NAMALWA (cell line): ENCODE data around the gene TGIF1.
"Not testable (repeated sequence)": the region's sequence is repeated elsewhere in the genome, so short reads cannot be mapped to it uniquely, and the experiment has no call there.

ENCODE experiments used
- DNase-seq: peaks from one replicate; pipeline ENCODE4 v3.0.0-alpha.2; 2015; ENCODE audit warnings: low spot score

The TGIF1 gene

DNA sequence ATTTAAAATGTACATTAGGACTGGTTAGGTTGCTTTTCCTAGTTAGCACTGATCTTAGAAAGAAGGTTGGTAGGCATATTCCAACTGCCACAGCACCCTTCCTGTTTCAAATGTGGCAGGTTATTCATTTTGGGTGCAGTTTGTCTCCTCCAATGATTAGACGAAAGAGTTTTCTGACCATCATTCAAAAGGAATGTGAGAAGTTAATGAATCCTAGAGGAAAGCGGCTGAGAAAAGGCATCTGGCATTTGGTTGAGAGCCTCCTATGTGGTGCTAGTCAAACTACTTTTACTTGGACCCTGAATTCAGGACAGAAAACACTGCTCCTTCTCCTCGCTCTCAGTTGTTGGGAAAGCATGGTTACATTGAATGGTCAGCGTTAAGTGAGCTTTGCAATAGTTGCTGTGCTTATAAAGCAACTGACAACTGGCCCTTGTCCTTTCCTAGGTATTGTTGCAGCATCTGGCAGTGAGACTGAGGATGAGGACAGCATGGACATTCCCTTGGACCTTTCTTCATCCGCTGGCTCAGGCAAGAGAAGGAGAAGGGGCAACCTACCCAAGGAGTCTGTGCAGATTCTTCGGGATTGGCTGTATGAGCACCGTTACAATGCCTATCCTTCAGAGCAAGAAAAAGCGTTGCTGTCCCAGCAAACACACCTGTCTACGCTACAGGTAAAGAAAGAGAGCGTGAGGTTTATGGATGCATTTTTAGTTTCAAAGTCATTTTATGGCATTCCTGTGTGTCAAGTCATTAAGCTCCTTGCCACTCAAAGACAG is 6.1 kb downstream of the TGIF1 start:
- DNase-seq, result no peak

DNA sequence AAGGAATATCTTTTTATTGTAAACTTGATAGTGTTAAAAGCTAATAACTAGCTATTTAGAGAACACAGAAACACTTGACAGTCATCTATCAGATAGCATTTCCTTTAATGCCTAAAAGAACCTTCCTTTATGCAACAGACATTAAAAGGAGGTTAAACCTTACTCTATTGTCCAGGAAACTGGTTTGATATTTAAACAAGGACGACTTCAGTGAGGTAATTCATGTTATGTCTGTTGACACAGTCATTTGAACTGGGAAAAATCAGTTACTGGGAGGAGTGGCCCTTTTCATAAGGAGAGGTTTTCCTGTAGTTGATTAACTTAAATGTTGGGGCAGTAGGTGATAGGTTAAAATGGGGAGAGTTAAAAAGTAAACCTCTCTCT is 6.7 kb downstream of the TGIF1 start:
- DNase-seq, result no peak

DNA sequence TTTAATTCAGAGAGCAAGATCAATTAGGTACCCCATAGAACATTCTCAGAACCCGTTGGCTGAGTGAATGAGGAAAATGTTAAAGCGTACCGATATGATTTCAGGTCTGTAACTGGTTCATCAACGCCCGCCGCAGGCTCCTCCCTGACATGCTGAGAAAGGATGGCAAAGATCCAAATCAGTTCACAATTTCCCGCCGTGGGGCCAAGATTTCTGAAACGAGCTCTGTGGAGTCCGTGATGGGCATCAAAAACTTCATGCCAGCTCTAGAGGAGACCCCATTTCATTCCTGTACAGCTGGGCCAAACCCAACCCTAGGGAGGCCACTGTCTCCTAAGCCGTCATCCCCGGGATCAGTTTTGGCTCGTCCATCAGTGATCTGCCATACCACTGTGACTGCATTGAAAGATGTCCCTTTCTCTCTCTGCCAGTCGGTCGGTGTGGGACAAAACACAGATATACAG is 7.3 kb downstream of the TGIF1 start:
- no peak for DNase-seq

DNA sequence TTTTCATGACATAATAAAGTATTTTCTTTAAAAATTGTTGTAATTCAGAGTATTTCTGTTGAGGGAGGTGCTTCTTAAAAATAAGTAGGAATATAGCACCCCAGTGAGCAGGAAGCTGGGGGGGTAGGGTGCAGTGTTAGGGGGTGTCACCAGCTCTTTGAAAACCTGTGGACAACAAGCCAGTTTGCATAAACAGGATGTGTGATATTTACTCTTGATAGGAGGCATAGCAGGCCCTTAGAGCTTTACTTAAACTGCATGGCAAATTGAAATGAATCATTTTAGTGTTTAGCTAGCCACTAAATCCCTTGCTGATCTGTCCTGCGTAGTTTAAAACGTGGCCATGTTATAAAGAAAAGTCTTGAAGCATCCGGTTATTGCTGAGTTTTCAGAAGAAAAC is 8.4 kb downstream of the TGIF1 start:
- DNase-seq, result no peak

DNA sequence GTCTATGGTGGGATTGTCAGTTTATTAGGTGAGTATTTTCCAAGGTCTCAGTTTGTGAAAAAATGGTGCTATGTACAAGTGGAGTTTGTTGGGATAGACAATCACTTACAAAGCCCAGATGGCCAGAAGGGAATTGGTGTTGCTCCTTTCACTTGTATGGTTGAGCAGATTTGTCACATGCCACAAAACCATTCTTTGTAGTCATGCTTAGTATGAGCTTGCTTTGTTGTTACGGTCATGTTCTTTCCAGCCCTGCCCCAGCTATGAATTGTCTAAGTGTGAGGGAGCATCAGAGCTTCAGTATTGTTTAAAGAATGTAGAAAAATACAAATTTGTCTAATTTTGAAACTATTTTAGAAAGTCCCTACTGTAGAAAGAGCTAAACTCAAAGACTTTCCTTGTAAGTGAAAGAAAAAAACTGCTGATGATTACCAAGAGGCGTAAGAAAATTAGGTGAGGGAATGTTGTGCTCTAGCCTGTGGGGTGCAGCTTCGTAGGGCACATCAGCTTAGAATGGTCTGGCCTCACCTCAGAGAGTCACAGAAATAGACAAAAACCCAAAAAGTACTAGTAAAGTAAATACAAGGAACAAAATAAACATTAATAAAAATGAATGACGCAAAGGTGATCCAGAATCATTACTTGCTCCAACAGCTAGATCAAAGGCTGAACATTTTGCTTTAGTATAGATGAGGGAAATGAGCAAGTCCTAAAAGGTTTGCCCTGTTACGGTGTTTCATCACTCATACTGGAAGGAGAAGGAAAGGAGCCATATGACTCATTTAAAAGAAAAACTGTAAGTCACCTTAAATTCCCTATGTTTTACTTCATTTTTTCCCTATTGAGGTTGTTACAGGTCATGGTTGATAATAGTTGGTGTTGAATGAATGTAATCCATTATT is 9.2 kb downstream of the TGIF1 start:
- DNase-seq, result no peak

DNA sequence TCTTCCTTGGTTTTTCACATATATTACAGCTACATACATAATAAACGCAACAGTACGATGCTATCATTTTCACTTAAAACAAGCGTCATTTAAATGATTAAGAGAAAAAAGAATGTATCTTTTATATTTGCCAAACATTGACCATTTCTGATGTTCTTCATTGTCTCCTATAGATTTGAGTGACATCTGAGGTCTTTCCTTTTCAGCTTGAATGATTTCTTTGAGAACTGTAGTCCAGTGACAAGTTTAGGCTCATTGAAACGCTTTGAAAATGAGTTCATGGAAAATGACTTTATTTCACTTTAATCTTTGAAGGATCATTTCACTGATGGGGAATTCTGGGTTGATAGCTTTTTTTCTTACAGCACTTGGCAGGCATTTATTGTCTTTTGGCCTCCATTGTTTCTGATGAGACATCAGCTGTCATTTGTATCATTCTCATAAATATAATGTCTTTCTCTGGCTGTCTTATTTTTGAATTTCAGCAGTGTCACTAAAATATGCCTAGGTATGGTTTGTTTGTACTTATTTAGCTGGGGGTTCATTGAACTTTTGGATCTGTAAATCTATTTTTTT is 10.9 kb downstream of the TGIF1 start:
- DNase-seq, result no peak

DNA sequence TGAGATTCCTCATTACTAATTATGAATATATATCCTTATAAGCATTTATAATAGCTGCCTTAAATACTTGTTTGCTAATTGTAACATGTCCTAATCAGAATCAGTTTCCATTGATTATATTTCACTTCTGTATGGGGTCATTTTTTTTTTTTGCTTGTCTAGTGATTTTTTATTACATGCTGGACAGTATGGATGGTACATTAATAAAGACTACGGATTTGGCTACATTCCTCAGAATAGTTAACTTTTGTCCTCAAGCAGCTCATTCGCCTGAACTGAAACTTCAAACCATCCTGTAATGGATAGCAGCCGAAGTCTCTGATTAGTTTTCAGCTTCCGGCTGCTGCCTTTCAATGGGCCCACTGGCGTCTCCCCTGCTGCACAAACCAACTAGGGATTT is 11.7 kb downstream of the TGIF1 start:
- no peak for DNase-seq

DNA sequence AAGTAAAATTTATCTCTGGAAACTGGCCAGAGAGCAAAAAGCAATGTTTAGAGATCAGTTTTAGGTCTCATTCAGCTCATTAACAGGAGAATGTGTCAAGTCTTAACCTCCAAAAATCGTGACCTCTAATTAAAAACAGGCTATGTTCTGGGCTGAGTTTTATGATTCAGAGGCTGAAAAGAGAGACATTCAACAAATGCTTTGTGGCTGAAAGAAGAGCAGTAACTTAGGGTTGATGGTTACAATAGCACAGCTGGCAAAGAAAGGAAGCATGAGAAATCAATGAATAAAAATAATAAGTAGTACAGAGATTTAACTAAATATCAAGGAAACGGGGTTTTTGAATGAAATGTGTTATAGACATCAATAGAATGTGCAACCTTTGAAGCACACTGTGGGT is 13.1 kb downstream of the TGIF1 start:
- DNase-seq, result no peak

DNA sequence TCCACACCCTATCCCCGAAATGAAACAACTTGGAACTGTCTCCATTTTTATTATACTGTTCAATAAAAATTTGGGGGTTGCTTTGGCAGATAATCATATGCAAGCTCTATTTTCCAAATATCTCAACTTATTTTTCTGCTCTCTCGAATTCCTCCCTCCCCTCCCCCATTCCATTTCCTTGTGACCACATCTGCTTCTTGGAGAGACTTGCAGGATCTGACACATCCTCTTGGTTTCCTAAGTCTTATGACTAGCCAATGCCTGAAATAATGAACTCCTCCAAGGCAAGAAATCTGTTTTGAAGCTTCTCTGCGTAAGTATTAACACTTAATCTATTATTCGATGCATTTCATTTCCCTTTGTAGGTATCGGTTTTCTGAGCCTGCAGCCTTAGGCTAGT is 16.1 kb downstream of the TGIF1 start:
- DNase-seq, result no peak

DNA sequence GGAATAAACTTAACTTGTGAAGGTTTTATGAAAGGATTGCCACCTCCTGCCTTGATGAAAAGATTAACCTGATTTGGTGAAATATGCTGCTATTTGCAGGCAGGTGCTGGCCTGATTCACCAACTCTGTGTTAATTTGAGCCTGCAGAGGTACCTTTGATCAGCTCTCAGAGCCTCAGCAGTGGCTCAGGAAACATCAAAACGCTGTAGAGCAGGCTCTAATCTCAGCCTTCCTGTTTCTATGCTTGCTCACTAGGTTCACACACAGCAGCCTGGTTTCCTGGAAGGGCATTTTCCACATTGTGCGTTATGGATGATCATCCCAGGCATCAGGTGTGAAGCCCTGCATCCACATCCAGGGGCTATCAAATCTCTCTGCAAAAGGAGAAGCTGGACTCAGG is 16.9 kb downstream of the TGIF1 start:
- DNase-seq, result no peak

DNA sequence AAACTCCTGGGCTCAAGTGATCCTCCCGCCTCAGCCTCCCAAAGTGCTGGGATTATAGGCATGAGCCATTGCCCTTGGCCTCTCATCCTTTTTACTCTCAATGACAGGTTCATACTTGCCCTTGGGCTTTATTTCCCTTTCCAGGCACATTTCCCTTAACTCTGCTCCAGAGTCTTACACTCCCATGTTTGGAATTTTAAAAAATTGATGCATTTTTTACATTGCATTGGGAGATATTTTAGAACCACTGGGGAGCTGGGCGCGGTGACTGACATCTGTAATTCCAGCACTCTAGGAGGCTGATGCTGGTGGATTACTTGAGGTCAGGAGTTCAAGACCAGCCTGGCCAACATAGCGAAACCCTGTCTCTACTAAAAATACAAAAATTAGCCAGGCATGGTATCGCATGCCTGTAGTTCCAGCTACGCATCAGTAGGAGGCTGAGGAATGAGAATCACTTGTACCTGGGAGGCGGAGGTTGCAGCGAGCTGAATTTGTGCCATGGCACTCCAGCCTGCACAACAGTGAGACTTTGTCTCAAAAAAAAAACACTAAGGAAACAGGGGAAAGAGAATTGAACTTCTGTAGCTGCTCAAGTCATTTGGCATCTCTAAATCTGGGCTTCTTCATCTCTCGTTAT is 18.2 kb downstream of the TGIF1 start:
- DNase-seq, result no peak

DNA sequence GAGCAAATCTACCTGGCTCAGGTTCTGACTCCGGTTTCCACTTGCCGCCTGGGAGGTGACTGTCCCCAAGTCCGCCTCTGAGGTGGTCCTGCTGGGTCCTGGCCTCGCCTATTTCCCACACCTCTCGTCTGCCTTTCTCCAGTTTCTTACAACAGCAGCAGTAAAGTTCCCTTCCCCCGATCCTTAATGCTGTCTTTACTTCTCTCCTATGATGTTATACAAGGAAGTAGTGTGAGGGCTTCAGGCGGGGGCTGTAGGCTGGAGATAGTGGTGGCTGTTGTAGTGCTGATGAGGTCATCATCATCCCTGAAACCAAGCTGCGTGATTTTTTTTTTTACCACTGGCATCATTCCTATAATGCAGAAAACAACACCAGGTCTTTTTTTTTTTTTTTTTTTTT is 18.9 kb downstream of the TGIF1 start:
- no peak for DNase-seq

DNA sequence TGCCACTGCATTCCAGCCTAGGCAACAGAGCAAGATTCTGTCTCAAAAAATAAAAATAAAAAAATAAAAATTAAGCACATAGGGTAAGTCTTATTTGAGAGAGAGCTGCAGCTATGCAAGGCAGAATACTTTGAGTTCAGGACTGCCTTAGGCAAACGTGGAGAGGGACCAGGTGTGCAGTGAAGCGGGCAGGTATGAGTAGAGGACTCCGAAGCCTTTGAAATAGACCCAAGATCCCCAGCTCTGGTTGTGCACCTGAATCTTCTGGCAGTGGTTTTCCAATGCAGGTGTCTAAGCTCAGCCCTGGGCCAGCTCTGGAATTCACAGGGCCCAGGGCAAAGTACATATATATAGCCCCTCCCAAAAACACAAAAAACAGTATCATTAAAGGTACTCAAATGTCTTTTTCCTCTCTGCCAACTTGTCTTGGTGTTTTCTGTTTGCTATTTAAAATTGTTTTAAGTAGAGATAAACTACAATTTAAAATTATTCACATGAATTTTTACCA is 21.2 kb downstream of the TGIF1 start:
- no peak for DNase-seq

DNA sequence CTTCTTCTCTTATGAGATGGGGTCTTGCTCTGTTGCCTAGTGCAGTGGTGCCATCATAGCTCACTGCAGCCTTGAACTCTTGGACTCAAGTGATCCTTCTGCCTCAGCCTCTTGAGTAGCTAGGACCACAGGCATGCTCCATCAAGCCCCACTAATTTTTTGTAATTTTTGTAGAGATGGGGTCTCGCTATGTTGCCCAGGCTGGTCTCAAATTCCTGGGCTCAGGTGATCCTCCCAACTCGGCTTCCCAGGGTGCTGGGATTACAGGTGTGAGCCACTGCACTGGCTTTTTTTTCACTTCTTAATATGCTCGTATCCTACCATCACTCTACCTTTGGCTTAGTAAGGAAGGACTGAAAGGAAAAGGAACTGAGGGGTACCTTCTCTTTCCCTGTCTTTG is 22.1 kb downstream of the TGIF1 start:
- not testable (repeated sequence) for DNase-seq

DNA sequence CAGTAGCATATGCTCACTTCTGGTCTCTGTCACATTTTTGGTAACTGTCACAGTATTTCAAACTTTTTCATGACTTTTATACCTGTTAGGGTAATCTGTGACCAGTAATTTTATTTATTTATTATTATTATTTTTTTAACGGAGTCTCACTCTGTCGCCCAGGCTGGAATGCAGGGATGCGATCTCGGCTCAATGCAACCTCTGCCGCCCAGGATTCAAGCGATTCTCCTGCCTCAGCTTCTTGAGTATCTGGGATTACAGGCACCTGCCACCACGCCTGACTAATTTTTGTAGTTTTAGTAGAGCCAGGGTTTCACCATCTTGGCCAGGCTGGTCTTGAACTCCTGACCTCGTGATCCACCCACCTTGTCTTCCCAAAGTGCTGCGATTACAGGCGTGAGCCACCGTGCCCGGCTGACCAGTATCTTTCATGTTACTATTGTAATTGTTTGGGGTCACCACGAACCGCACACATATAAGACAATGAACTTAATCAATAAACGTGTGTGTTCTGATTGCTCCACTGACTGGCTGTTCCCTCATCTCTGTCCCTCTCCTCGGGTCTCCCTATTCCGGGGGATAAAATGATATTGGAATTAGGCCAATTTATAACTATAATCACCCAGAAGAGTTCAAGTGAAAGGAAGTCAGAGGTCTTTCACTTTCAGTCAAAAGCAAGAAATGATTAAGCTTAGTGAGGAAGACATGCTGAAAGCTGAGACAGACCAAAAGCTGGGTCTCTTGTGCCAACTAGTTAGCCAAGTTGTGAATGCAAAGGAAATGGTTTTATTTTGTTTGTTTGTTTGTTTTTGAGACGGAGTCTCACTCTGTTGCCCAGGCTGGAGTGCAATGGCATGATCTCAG is 22.9 kb downstream of the TGIF1 start:
- no peak for DNase-seq

DNA sequence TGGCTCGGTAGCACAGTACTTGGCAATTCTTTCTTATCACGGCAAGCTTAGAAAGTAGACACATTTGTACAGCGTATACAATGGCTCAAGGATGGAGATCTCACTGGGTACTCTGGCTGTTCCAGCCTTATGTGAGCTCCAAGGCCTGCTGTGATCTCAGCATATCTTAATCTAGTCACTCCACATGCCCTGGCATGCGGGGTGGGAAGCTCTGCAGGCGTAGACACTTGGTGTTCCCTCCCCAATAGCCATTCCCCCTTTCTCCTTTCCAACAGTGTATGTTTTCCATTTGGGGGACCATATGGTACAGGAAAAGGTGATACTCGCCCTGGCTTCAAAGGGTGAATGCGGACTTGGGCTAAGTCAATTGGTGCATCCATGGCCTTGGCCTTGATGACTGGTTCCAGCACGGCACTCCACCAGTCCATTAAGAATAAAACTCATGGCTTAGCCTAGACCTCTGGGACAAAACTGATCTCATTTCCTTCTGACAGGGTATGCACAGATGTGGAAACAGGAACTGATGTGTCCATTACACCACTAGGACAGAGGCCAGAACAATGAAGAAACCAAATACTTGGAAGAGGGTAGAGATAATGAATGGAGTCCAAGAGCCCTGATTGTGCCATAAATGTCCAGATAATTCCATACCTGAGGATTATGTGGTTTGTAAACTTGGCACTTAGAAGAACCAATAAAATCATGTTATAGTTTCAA is 28.4 kb downstream of the TGIF1 start:
- DNase-seq, result no peak

DNA sequence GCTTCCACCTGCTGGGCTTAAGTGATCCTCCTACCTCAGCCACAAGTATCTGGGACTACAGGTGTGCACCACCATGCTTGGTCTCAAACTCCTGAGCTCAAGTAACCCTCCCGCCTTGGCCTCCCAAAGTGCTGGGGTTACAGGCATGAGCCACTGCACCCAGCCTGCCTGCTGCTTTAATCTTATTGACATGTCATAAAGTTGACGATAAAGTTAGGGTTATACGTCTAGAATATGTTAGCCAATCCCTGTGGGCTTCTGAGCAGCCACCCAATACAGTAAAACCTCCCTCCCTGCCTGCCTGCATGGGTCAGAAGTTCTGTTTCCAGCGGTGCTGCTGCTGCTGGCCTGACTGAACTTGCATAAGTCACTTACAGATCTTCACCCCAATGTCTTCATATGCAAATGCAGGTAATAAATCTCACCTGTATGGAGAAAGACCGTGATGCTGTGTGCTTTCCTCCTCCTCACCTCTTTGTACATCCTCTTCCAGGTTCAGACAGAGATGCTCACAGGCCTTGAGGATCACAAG is 30.1 kb downstream of the TGIF1 start:
- no peak for DNase-seq

DNA sequence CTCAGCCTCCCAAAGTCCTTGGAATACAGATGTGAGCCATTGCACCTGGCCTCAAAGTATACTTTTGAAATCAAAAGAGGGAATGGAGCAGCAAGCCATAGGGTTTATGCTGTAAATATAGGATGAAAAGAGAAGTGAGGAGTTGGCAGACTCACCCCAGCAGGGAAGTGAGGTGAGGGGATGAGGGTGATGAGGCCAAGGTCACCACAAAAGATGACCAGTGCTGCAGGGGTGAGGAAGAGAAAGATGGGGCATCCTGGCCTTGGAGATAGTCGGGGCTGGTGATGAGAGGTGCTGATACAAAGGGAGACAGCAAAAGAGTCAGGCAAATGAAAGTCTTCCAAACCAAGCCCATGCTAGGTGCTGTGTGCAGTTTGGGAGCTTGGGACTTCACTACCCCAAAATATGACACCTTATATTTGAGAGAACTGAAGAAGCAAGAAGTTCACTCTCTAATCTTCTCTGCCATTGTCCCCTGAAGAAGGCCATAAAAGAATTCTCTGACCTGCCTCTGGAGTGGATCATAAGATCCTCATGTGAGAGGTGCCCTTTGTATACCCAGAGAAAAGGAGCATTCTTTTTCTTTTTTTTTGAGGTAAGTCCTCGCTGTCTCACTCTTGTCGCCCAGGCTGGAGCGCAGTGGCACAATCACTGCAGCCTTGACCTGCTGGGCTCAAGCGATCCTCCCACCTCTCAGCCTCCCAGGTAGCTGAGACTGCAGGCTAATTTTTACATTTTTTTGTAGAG is 31.0 kb downstream of the TGIF1 start:
- no peak for DNase-seq

DNA sequence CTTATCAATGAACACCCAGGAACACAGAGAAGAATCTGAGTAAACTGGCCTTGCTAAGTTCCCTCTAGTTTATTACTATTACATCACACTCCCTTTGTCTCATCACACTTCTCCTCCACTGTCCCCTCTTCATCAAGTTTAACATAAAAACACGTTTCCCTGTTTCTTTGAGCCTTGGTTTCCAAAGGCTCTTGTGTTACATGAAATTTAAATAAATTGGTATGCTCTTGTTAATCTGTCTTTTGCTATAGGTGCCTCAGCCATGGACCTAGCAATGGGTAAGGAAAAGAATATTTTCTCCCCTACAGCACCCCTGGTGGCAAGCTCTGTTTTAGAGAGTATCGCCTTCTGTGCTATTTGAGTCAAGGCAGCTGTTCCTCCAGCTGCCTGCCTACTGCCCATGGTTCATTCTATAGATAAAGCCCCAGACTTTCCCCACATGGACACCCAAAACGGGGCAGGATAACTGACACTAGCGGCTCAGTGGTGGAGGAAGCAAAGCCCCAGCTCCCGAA is 31.8 kb downstream of the TGIF1 start:
- peak; percentile 62 for DNase-seq
